HTR-8/SVneo (cell line): ENCODE results near the gene KXD1.
A peak's percentile ranks its signal among the peaks of the same experiment; 100 is the strongest.
"Not testable (repeated sequence)": the region's sequence is repeated elsewhere in the genome, so short reads cannot be mapped to it uniquely, and the experiment has no call there.

Experiments used
- DNase-seq: peaks from one replicate; pipeline ENCODE4 v3.0.0; 2011; ENCODE audit warnings: low spot score, mixed read lengths; ENCODE audit not compliant: insufficient read length
- FAIRE-seq: peaks from 2 replicates; lab custom pipeline; 2011; peaks lifted over from hg19 to GRCh38; lab: Jason Lieb, UNC

Gene KXD1, protein sequence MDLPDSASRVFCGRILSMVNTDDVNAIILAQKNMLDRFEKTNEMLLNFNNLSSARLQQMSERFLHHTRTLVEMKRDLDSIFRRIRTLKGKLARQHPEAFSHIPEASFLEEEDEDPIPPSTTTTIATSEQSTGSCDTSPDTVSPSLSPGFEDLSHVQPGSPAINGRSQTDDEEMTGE

DNA sequence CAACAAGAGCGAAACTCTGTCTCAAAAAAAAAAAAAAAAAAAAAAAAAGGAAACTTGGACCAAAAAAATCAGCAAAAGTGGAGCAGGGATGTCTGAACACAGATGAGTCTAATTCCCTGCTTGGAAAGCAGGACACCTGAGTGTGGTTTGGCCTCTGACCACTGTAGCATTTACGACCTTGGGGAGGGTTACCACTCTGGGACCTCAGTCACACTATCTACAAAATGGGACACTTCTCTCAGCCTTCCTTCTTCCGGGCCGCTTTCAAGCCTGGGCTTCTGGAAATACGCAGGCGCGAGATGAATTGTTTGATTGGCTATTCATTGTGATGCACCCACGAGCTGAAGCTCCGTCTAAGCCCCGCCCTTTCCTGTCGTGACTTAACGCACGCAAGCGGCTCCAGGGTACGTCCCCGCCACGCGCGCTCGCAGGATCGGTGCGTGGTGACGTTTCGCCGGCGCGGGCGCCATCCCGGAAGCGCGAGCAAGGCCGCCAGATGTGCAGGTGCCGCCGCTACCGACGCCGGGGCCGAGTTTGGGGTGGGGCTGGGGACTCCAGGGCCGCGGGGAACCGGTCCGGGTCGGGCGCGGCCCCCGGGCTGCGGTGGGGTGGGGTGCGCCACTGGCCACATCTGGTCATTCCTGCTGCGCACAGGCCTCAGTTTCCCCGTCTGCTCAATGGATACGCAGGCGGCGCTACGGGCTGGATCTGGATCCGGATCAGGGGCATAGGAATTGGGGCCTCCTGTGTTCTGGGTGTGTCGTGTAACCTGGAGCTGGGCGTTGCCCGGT is at the start of gene KXD1:
TSS of gene KXD1 (plus strand) at position 460 of the 791 bp plus-strand sequence. CDS start 4,187 bp downstream, outside the sequence.
- peak; percentile 97 for FAIRE-seq
- peak; percentile 99 for DNase-seq

DNA sequence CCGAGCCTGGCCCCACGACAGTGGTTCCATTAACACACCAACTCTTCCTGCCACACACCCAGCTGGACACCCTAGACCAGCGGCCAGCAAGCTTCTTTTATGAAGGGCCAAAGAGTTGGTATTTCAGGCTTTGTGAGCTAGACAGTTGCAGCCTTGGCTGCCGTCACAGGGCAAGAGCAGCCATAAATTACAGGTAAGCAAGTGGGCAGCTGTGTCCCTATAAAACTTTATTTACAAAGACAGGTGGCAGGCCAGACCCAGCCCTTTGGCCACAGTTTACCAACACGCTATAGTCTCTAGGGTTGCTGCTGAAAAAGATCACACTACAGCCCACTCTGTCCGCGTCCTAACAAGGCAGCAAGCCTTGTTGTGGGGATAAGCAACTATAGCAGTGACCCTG is 49.1 kb upstream of the KXD1 start:
- FAIRE-seq: peak; percentile 26
- DNase-seq: no peak

DNA sequence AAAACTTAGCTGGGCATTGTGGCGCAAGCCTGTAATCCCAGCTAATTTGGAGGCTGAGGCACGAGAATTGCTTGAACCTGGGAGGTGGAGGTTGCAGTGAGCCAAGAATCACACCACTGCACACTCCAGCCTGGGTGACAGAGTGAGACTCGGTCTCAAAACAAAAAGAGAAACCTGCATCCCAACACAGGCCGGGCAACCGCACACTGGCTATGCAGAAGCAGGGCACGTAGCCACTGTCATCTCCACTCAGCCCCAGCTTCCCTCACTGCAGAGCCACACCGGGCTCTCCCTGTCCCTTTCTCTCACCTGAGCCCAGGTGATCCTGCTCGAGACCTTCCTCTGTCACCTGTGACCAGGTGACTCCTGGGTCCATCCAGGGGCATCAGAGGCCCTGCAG is 47.5 kb upstream of the KXD1 start:
- FAIRE-seq (no peak), DNase-seq (no peak)

DNA sequence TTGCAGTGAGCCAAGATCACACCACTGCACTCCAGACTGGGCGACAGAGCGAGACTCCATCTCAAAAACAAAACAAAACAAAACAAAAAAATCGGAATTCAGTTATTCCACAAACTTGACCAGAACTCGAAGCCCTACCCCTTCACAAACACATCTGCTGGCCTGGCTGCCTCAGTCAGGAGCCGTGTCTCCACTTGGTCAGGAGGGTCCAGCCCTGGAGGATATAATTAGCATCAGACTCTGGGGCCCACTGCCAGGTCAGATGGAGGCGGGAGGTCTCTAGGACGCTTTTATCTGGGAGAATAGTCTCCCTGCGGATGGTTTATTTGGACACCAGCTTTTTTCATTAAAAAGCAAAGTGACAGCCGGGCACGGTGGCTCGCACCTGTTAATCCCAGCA is 43.8 kb upstream of the KXD1 start:
- DNase-seq (no peak), FAIRE-seq (no peak)

DNA sequence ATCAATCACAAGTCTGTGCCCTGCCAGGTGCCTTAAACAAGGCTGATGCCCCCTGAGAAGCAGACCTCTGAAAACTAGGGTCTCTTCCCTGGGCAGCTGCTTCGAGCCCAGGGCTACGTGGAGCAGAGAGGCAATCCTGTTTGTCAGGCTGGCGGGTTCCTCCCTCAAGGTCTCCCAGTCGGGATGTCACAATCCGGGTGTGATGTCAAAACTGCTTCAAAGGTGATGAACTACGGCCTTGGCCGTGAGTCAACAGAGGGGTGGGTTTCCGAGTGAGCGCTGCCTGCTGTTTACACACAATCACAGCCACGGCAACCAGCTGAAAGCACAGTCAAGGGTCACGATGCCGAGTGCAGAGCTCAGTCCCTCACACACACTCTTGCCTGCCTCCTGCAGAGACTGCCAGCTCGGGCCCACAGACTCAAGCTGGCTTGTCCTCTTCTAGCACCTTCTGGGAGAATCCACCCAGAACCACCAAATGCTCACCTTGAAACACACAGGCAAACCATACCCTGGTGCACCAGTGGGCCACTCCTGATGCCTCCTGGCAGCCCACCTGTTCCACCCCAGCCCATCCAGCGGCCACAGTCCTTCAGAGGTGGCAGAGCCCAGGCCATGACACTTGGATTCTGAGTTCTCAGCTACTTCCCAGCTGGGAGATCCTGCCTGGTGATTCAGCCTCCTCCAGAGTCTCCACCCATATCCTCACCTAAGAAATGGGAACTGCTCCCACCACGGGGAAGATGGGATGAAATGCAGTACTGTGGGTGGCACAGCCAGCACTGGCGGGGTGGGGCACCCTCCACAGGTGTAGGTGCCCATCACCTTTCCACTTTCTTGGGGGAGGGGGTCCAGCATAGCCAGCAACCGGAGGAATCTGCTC is 42.6 kb upstream of the KXD1 start:
- FAIRE-seq: no peak
- no peak for DNase-seq

DNA sequence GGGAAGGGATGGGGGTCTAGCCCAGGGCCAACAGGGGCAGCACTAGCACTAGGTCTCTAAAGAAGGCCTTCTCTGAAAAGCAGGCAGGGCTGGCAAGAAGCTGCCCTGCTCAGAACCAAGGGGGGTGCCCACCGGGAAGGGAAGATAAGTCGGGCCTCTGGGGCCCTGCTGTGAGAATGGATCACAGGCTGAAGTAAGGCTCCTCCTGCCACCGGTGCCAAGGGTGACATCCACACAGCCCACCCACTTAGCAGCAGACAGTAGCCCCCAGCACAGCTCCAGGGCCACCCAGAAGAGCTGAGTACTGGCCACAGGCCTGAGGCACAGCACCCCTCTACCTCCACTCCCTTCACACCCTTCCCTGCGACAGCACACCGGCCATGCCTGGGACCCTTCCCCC is 41.7 kb upstream of the KXD1 start:
- DNase-seq (no peak), FAIRE-seq (no peak)

DNA sequence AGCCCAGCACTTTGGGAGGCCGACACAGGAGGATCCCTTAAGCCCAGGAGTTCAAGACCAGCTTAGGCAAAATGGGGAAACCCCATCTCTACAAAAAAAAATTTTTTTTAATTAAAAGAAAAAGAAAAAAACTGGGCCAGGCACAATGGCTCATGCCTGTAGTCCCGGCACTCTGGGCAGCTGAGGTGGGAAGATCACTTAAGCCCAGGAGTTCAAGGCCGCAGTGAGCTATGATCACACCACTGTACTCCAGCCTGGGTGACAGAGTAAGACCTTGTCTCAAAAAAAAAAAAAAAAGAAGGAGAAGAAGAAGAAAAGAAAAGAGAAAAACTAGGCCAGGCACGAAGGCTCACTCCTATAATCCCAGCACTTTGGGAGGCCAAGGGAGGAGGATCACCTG is 40.1 kb upstream of the KXD1 start:
- DNase-seq (no peak), FAIRE-seq (no peak)

DNA sequence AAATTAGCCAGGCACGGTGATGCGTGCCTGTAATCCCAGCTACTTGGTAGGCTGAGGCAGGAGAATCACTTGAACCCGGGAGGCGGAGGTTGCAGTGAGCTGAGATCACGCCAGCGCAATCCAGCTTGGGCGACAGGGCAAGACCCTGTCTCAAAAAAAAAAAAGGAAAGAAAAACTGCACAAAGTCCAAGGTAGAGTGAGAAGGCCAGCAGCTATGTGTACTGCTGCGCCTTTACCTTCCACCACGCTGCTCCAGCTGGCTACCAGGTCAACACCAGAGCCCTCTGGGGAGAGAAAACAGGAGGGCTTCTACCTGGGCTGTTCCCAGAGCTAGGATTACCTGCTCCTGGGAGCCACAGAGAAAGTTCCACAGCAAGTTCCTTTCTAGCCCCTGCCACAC is 39.0 kb upstream of the KXD1 start:
- FAIRE-seq (no peak), DNase-seq (no peak)

DNA sequence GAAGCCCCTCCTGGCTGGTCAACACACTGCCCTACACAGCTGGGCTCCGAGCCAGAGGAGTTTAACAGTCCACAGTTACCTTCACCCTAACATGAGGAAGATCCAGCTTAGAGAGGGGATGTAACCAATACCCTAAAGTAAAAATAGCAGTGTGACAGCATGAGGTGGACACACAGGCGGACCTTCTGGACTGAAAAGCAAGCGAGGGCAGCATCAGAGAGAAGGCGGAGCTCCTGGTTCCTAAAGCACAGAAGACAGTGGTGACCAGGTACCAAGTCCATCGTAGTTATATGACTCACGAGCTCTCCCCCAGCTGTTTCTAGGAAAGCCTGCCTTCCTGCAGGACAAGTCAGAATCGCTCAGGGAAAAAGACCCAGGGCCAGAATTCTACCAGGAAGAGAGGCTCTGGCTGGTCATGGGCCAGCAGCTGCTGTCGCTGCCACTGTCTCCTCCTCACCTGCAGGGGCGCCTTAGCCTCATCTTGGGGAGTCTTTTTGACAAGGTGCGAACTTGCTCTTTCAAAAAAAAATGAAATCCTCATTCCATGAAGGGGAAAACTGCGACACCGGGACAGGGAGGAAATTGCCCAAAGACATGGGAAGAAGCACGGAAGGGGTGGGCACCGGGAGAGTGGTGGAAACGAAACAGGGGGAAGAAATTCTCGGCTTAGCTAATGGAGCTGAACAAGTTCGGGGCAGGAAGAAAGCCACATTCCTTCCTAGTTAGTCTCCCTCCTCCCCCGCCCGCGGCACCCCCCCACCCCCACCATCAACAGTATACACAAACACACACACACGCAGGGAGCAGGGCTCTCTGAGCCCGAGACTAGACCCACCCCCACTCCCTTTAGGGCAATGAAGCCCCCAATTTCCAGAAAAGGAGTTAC is 37.5 kb upstream of the KXD1 start:
- FAIRE-seq (peak; percentile 44), DNase-seq (peak; percentile 72)

DNA sequence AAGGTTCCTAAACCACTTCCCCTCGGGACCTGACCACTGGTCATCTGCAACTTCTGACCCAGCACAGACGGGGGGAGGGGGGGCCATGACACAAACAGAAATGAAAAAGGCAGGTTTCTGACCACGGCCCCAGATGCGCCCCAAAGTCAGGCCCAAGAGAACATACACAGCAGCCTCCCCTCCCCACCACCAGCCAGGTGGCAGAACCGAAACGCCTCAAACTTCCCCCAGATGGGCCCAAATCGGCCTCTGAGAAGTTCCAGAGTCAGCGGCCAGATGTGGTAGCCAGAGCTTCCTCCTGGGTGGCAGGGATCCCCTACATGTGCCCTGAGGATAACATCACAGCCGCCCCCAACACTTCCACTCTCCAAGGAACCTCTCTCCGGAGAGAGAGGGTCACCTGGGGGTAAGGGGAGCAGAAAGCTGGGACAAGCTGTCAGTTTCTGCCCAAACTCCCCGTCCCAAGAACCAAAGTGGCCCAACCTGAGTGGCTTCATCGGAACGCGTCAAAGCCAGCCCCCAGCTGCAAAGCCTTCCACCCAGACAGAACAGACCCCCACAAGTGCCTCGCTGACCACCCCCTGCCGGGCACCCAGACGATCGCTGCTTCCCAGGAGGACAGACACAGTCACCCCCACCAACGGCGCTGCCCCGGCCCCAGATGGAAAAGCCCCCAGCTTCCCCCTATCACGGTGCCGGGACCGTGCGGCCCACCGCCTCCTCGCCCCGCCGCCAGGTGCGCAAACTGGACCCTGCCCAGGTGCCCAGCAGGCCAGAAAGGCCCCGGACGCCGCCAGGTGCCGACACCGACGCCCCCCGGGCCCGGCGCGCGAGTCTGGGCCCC is 36.6 kb upstream of the KXD1 start:
- FAIRE-seq: no peak

DNA sequence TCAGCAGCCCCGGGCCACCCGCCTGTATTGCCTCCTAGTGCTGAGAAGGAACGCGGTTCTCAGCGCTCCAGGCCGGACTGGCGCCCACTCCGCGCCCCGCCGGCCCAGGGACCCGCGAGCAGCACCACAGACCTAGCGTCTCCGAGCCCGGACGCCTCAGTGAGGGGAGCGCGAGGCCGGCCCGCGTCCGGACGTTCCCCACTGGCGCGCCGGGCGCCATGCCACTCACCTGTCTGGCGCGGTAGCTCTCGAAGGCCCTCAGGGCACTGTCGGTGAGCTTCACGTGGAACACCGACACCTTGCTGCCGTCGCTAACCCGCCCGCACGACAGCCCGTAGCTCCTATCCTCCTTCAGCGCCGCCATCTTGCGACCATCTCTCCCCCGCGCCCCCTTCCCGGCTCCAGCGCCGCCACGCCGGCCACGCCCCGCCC is 36.0 kb upstream of the KXD1 start, which contains the start of gene ELL:
TSS of gene ELL (minus strand) at position 379 of the 432 bp plus-strand sequence. CDS start at position 364, 15 bp downstream.
- DNase-seq (no peak), FAIRE-seq (no peak)

More for the DNA sequence above, 36.6 kb upstream of the KXD1 start:
- no peak for DNase-seq

DNA sequence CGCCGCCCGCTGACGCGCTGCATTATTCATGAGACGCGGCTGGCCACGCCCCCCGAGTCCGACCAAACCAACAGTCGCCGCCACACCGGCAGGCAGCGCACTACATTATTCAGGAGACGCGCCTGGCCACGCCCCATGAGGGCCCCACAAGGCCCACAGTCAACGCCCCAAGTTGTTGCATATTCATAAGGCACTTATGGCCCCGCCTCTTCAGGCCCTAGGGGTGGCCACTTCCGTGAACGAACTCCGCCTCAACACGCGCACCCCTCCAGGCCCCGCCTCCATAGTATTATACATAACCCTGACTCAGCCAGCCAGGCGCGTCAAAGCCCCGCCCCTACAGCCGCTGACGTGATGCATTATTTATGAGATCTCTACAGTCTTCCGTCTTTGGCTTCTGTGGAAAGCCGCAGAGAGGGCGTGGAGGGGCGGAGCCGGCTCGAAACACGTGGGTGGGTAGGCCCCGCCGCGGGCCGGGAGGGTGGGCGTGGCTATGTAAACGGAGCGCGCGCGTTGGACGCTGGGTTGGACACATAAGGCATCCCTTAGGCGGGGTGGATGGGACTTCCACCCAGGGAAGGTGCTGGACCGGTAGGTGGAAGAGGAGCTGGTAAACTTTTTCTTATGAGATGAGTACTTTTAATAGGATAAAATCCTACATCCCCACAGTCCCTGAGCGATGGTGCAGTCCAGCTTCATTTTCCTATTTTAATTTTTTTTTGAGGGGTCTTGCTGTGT is 35.4 kb upstream of the KXD1 start:
- FAIRE-seq: peak; percentile 99
- peak; percentile 97 for DNase-seq

DNA sequence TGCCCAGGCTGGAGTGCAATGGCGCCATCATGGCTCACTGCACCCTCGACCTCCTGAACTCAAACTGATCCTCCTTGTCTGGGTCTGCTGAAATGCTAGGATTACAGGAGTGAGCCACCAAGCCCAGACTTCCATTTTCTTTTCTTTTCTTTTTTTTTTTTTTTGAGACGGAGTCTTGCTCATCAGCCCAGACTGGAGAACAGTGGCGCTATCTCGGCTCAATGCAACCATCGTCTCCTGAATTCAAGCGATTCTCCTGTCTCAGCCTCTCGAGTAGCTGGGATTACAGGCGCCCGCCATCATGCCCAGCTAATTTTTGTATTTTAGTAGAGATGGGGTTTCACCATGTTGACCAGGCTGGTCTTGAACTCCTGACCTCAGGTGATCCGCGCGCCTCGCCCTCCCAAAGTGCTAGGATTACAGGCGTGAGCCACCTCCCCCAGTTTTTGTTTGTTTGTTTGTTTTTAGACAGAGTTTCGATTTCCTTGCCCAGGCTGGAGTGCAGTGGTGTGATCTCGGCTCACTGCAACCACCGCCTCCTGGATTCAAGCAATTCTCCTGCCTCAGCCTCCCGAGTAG is 34.7 kb upstream of the KXD1 start:
- not testable (repeated sequence) for DNase-seq, FAIRE-seq

DNA sequence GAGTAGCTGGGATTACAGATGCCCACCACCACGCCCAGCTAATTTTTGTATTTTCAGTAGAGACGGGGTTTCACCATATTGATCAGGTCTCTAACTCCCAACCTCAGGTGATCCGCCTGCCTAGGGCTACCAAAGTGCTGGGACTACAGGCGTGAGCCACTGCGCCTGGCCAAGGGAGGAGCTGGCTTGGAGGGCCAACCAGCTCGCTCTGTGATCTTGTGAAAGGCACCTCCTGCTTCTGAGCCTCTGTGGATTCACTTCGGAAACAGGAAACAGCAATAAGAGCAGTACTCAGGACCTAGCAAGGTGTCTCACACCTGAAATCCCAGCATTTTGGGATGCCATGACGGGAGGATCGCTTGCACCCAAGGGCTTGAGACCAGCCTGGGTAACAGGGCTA is 33.8 kb upstream of the KXD1 start:
- FAIRE-seq (no peak), DNase-seq (no peak)

DNA sequence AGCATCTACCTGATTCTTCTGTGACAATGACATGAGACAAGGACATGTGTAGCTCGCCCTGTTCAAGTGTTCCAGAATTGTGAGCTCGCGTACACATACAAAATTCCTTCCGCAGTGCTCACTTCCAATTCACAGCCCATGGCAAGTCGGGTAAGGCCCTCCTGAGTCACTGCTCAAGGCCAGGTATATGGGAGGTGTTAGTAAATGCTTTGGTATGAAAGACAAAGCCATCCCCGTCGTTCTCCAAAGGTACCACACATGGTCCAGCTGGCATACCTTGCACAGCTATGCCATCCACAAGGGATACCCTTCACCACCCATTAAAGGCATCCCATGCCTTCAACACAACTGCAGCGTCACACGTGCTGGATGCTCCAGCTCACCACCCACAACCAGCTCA is 31.4 kb upstream of the KXD1 start:
- DNase-seq: no peak
- FAIRE-seq: peak; percentile 4

DNA sequence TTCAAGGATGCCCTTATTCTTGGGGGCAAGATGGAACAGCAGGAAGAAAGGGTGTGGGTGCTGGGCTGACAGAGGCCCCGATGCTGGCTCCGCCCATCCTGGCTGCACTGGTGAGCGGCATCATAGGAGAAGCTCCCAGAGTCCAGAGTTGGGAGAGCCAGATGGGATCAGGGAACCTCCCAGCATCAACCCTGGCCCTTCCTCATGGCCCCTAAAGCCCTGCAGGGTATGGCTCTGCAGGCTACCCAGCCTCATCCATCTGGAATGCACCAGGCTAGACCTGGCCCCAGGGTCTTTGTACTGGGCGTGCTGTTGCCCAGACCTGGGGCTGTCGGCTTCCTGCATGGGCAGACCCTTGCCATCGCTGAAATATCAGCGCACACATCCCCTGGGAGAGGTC is 27.9 kb upstream of the KXD1 start:
- DNase-seq (no peak), FAIRE-seq (no peak)

DNA sequence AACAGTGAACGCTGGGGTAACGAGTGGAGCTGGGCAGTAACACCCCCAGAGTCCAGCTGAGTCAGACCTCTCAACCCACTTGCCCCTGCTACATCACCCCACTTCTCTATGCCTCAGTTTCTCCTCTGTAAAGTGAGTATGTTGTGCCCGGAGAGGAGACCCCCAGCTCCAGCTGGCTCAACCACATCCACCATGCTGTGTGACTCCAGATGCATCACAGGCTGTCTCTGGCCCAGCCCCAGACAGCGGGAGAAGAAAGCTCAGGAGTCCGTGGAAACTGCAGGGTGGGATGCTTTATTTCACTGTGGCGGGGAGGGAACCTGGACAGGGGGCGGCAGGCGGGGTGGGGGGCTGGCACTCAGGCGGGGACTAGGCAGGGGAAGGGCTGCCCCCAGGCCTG is 26.2 kb upstream of the KXD1 start:
- FAIRE-seq (no peak), DNase-seq (no peak)
